Measurements from ENCODE around the gene DNAL4.
A peak's percentile ranks its signal among the peaks of the same experiment; 100 is the strongest.

Gene DNAL4

DNA sequence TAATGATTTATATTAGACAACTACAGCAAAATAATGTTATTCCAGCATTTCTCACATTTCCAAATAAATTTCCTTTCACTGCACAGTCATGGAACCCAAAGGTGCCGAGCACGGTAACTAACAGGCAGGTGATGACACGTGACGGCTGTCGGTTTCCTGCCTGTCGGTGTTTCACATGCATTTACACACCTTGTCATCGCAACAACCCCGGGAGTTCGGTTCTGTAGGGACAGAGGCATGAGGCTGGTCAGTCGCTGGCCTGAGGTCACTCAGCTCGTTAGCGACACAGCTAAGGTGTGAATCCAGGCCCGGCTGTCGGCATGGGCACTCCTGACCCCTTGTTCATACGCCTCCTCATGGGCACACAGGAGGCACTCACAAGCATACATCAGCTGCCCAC is 9.9 kb downstream of the DNAL4 start:
- no peak for DNase-seq

DNA sequence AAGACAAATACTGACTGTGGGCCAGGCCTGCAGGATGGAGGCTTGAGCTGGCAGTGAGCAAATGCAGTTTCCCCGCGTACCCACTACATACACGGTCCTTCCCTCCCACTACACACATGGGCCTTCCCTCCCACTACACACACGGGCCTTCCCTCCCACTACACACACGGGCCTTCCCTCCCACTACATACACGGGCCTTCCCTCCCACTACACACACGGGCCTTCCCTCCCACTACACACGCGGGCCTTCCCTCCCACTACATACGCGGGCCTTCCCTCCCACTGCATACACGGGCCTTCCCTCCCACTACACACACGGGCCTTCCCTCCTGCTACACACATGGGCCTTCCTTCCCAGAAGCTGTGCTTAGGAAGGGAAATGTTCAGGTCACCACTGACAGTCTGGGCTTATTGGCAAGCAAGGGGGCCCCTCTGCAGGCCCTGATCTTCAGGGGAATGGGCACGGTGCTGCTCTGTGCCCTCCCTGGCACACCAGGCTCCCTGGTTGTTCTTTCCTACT is 10.8 kb downstream of the DNAL4 start:
- no peak for DNase-seq

DNA sequence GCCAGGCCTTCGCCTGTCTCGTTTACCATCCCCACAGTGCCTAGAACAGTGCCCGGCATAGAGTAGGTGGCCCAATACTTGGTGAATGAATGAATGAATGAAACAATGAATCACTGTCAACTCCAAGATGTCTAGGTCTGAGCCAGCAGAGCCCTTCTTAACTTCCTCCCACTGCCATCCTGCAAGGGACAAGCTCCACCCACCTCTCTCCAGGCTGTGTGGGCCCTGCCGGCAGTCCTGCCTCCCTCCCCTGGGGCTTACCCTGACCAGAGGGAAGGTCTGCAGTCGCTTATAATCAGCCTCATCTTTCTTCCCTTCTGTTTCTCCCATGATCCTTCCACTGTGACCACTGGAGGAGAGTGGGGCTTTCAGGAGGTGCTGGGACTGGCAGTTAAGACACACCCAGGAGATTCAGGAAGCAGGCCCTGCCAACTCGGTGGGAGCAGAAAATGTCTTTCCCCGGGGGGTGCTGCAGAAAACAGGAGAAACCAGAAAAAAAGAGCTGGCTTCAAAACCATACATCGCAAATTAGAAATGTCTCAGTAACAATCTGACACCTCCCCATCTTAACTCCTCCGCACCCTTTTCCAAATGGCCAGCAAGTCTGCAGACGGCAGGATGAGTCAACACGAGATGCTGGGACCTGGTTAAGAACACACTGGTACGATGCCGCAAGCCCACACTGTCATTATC is 11.4 kb downstream of the DNAL4 start:
- DNase-seq: no peak

- no peak for DNase-seq
These were observed 12.9 kb downstream of the DNAL4 start for GRCh38 chr22:38781033-38781432.

GRCh38 chr22:38777087-38777671 is 16.8 kb downstream of the DNAL4 start:
- DNase-seq: no peak

GRCh38 chr22:38776086-38776485 is 17.9 kb downstream of the DNAL4 start:
- DNase-seq: no peak

DNA sequence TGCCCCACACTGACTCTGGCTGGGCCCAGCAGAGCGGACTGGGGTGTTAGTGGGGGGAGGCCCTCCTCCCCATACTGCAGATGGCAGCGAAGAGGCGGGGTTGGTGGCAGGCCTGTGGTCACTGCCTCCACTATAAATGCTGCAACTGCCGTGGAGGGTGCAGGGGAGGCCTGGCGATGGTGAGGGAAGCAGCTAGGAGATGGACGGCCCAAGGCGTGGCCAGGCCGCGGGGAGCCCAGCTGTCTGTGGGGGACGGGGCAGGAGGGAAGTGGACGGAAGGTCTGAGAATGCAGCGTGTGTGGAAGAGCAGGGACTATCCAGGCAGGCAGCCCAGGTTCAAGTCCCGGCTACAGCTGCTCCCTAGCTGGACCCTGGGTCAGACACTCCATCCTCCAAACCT is 18.3 kb downstream of the DNAL4 start:
- no peak for DNase-seq

DNA sequence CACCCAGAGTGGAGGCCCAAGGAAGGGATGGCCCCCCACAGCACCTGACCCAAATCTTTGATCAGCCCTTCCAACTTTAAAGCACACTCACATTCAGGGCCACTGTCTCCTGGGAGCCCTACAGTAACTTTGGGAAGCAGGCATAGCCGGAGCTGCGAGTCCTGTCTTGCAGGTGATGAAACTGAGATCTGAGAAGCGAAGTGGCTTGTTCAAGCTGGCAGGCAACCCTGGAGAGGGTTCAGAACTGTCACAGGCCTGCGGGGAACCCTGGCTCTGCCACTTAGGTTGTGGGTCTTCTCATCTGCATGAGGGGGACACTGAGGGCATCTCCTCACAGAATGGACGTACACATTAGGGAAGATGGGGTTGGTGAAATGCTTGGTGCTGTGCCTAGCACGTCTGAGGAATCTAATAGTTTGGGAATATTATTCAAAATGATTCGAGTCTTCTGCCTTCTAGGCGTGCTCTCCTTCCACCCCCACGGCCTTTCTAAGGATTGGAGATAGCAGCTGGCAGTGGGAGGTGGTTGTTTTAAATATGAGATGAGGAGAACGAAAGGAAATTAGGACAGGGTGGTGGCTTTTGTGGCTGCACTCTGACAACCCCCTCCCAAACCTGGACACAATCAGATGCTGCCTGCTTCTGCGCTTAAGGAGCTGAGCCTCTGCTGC is 19.3 kb downstream of the DNAL4 start:
- DNase-seq: no peak

DNA sequence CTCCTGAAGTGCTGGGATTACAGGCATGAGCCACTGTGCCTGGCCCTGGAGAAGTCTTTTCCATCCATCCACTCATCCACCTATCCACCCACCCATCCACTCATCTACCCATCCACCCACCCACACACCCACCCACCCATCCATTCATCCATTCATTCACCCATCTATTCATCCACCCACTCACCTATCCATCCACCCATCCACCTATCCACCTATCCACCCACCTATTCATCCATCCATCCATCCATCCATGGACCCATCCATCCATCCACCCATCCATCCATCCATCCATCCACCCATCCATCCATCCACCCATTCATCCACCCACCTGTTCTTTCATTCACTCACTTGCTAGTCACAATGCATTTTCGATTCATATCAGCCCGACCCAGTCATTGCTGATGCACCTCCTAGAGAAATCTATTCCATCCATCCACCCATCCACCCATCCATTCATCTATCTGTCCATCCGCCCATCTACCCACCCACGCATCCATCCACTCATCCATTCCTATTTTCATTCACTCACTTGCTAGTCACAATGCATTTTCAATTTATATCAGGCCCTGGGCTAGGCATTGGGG is 20.5 kb downstream of the DNAL4 start:
- DNase-seq: no peak

DNA sequence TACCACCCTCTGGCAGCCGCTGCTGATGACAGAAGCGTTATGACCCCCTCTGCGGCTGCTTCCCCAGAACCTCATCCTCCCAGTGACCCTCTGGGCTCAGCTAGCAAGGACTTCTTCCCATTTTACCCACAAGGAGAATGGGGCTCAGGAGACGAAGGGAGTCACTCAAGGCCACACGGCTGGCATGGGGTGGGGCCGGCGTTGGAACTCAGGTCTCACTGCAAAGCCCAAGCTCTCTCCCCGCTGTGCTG is 21.4 kb downstream of the DNAL4 start:
- DNase-seq: no peak

DNA sequence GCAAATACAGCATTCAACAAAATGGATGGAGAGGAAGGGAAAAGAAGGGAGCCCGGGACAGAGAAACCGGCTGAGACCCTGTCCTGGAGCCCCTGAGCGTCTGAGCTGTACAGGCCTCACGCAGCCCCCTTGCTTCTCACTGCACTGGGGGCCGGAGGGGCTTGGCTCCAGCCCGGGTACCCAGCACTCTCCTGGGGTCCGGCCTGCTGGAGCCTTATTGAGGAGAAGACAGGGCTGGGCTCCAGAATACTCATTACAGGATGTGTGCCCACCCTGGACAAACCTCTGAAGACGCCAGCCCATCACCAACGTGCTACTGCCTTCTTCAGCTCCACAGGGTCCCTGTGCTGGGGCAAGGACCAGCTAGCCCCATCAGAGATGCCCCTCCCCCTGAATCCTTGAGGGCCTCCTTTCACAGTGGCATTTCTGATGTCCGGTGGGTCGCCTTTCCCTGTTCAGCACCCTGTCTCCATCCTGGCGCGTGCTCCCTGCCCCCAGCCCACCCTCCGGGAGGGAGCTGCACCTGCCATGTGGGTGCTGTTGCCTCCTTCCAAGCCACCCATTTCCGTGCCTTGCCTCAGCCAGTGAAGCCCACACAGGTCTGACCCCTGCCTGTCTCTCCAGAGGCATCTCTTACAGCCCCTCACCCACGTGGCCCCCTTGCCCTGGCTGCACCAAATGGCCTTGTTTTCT is 23.5 kb downstream of the DNAL4 start:
- no peak for DNase-seq

DNA sequence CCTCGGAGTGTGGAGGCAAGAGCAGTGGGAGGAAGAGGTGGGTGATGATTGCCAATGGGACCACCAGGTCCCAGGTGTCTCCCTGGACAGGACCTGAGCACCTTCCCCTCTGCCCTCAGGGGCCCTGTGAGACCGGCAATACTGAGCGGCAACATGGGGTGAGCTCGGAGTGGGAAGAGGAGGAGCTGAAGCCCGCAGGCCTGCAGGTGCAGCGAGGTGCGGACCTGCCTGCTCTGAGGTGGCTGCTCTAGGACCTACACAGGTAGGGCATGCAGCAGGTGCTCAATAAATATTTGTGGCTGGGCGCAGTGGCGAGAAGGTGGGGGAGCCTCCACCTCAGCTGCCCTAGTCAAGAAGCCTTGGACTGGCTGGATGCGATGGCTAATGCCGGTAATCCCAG is 25.9 kb downstream of the DNAL4 start:
- DNase-seq: no peak

- no peak for DNase-seq
These were observed 26.6 kb downstream of the DNAL4 start for GRCh38 chr22:38767313-38767712.

DNA sequence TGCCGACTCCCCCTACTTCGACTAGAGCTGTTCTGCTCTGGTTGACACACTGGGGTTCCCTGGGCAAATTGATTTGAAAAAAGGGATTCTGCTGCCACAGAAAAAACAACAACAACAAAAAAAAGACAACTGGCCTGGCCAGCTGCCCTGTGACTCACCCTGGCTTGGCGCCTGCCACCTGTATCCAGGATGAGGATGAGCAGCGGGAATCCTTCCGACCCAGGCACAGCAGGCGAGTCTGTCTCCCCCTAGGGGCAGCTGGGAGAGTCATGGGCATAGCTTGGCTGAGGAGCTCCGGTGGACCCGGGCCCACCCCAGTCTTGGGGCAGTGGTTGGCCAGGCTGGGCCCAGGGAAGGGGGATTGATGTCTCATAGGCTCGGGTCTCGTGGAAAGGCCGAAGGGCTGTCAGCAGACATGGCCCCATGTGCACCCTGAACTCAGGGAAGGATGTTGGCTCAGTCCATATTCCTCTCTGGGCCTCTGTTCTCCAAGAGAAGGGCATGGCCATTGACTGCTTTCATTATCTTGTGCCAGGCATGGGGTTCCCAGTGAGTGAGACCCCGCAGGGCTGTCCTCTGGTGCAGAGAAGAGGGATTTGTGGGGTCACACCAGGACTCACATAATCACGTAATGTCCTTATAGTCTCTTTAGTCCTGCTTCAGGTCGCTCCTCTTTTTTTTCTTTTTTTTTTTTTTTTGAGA is 27.7 kb downstream of the DNAL4 start:
- DNase-seq: peak; percentile 44

- DNase-seq: no peak
These were observed 31.4 kb downstream of the DNAL4 start for GRCh38 chr22:38762551-38762983.

DNA sequence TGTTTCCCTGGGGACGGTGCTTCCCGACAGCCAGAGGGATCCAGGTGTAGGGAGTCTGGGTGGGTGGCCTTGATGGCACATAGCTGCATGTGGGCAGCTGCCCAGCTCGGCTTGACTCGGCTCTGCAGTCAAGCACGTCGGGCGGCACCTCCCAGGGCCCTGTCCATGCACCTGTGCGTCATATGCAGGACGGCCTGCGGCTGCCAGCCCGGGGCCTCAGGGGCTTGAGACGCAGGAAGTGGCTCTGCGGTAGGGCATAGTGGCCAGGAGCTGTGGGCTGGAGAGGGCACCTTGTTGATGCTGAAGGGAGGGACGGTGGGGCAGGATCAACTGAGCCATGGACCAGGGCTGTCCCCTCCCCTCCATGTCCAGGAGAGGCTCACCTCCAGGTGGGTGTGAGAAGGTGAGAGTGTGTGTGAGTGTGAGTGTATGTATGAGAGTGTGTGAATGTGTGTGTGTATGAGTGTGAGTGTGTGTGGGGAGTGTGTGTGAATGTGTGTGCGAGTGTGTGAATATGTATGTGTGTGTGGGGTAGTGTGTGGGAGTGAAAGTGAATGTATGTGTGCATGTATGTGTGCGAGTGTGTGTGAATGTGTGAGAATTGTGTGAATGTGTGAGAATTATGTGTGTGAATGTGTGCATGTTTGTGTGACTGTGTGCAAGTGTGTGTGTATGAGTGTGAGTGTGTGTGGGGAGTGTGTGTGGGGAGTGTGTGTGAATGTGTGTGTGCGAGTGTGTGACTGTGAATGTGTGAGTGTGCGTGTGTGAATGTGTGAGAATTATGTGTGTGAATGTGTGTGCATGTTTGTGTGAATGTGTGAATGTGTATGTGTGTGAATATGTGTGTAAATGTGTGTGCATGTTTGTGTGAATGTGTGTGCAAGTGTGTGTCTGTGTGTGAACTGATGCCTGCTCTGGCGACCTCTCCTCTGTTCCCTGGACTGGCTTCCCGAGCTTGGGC is 32.5 kb downstream of the DNAL4 start:
- DNase-seq: no peak

GRCh38 chr22:38760477-38761201 is 33.3 kb downstream of the DNAL4 start:
- DNase-seq: no peak

- no peak for DNase-seq
These were observed 34.9 kb downstream of the DNAL4 start for GRCh38 chr22:38759005-38759404.

- peak; percentile 80 for DNase-seq
These were observed 35.5 kb downstream of the DNAL4 start for GRCh38 chr22:38758276-38758945.

GRCh38 chr22:38757464-38757757 is 36.5 kb downstream of the DNAL4 start:
- DNase-seq: no peak
